Measurements from ENCODE around the gene MRPL17.
"Not testable (repeated sequence)": the region's sequence is repeated elsewhere in the genome, so short reads cannot be mapped to it uniquely, and the experiment has no call there.

MRPL17 gene

DNA sequence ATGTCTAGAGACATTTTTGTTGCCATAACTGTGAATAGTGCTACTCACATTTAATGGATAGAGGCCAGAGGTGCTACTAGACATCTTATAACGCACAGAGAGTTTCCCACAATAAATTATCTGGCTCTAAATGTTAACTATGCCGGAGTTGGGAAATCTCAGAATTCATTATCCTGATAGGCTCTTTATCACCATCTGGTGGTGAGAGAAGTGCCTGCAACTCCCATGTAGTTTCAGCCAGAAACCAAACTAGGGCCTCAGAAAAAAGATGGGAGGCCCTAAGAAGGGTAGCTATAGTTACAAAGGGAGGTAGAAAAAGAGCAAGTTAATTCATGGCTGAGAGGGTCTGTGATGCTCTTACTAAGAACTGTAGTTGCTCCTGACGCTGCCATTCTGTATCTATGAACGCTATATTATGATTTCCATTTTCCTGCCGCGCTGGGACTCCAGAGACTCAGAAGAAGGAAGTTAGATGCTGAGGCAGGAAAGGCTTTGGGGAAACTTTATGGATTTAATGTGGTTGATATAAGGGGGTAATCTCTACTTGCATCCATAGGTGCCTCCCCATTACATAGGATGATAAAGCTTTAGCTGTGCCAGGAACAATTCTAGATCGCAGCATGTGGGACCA, 22.9 kb upstream of the MRPL17 start:
- DNase-seq (ENCODE audit: insufficient read length, low spot score) (no peak), FAIRE-seq (peak; percentile 72)
- no peak for TF ChIP-seq POLR2AphosphoS5 (IDR thresholded peaks at IDR 0.05; ENCODE audit: low read depth, low read length)
- TF ChIP-seq POU2F2 (IDR thresholded peaks at IDR 0.05; ENCODE audit: low read depth, low read length) = no peak
- no peak for TF ChIP-seq TAF1 (IDR thresholded peaks at IDR 0.05; ENCODE audit: low read depth, low read length)
- TF ChIP-seq PAX5 (IDR thresholded peaks at IDR 0.05; ENCODE audit: insufficient read depth, low read length, severe bottlenecking) = no peak
- TF ChIP-seq SPI1 (IDR thresholded peaks at IDR 0.05; ENCODE audit: low read depth, low read length) = no peak
- TF ChIP-seq POLR2A (IDR thresholded peaks at IDR 0.05; ENCODE audit: low read depth, low read length) = no peak

DNA sequence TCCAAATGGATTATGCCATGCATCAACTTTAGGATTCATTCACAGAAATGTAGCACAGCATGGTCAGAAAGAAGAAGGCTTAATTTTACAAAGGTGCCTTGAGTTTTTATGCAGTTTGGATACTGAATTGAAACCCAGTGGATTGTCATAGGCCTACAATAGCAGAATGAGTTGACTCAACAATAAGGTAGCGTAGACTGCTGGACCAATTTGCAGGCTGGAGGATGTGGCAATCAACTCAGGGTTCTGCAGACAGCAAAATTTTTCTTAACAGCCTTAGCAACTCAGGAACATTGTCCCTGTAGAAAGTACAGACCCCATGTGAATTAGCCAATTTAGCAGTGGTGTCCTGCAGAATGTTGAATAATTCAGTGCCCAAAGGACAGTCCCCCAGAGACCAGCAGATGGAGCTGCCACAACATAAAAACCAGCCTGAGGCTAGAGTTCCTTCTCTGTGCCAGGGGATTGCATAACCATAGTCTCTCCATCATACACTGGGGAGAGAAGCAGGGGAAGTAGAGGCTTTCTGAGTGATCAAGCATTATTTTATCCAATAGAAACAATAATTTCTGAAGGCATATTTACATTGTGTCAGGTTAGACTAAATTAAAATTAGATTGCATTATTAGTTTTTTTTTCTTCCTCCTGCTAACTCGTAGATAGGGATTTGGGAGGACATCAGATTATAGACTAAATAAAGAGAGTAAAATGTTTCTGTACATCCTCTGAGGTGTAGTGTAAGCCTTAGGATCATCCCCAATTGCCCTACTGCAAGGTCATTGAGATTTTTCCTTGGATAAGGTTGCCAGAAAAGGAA, 20.3 kb upstream of the MRPL17 start:
- FAIRE-seq (peak; percentile 58), DNase-seq (ENCODE audit: insufficient read length, low spot score) (no peak)
- TF ChIP-seq POLR2AphosphoS5 (IDR thresholded peaks at IDR 0.05; ENCODE audit: low read depth, low read length) (no peak), SPI1 (IDR thresholded peaks at IDR 0.05; ENCODE audit: low read depth, low read length) (no peak), POLR2A (IDR thresholded peaks at IDR 0.05; ENCODE audit: low read depth, low read length) (no peak)

DNA sequence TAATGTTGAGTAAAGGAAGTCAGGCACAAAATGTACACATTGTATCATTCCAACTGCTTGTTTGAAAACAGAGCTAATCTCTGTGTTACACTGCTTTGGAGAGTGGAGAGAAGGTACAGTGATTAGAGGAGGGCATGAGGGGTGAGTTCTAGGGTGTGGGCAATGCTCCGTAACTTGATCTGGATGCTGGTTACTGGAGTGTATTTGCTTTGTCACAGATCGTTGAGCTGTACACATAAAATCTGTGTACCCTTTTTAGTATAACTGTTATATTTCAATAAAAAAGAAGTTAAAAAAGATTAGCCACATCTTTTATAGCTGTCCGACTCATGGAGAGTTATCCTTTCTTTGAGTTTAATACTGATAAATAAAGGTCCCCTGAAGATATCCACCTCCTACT, 18.8 kb upstream of the MRPL17 start:
- not testable (repeated sequence) for DNase-seq (ENCODE audit: insufficient read length, low spot score); FAIRE-seq

- FAIRE-seq (no peak), DNase-seq (ENCODE audit: insufficient read length, low spot score) (no peak)
- TF ChIP-seq POLR2A (IDR thresholded peaks at IDR 0.05; ENCODE audit: low read depth, low read length) = no peak
- no peak for TF ChIP-seq PAX5 (IDR thresholded peaks at IDR 0.05; ENCODE audit: insufficient read depth, low read length, severe bottlenecking)
- TF ChIP-seq POU2F2 (IDR thresholded peaks at IDR 0.05; ENCODE audit: low read depth, low read length) = no peak
- TF ChIP-seq SPI1 (IDR thresholded peaks at IDR 0.05; ENCODE audit: low read depth, low read length) = no peak
- no peak for TF ChIP-seq POLR2AphosphoS5 (IDR thresholded peaks at IDR 0.05; ENCODE audit: low read depth, low read length)
- TF ChIP-seq TAF1 (IDR thresholded peaks at IDR 0.05; ENCODE audit: low read depth, low read length) = no peak
These were observed 12.2 kb upstream of the MRPL17 start for GRCh38 chr11:6695377-6695776.

DNA sequence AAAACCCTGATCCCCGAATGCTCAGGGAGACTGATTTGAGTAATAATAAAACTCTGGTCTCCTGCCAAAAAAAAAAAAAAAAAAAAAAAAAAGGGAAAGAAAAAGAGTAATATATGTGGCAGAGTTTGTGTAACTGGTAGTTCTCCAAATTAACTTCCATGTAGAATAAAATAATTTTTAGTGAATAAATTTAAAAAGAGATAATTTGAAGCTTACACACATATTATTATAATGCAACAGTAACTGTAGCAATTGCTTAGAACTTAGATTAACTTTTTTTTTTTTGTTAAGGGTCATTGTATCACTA, 11.0 kb upstream of the MRPL17 start:
- FAIRE-seq = no peak
- TF ChIP-seq SPI1 (IDR thresholded peaks at IDR 0.05; ENCODE audit: low read depth, low read length) = no peak
- no peak for TF ChIP-seq POLR2A (IDR thresholded peaks at IDR 0.05; ENCODE audit: low read depth, low read length)
- TF ChIP-seq POU2F2 (IDR thresholded peaks at IDR 0.05; ENCODE audit: low read depth, low read length) = no peak
- TF ChIP-seq TAF1 (IDR thresholded peaks at IDR 0.05; ENCODE audit: low read depth, low read length) = no peak
- no peak for TF ChIP-seq POLR2AphosphoS5 (IDR thresholded peaks at IDR 0.05; ENCODE audit: low read depth, low read length)
- DNase-seq (ENCODE audit: insufficient read length, low spot score) = no peak

- FAIRE-seq = no peak
- TF ChIP-seq TAF1 (IDR thresholded peaks at IDR 0.05; ENCODE audit: low read depth, low read length) (no peak), POU2F2 (IDR thresholded peaks at IDR 0.05; ENCODE audit: low read depth, low read length) (no peak), POLR2AphosphoS5 (IDR thresholded peaks at IDR 0.05; ENCODE audit: low read depth, low read length) (no peak), PAX5 (IDR thresholded peaks at IDR 0.05; ENCODE audit: insufficient read depth, low read length, severe bottlenecking) (no peak), POLR2A (IDR thresholded peaks at IDR 0.05; ENCODE audit: low read depth, low read length) (no peak), SPI1 (IDR thresholded peaks at IDR 0.05; ENCODE audit: low read depth, low read length) (no peak)
- DNase-seq (ENCODE audit: insufficient read length, low spot score) = no peak
These were observed 10.4 kb upstream of the MRPL17 start for GRCh38 chr11:6693342-6694228.

DNA sequence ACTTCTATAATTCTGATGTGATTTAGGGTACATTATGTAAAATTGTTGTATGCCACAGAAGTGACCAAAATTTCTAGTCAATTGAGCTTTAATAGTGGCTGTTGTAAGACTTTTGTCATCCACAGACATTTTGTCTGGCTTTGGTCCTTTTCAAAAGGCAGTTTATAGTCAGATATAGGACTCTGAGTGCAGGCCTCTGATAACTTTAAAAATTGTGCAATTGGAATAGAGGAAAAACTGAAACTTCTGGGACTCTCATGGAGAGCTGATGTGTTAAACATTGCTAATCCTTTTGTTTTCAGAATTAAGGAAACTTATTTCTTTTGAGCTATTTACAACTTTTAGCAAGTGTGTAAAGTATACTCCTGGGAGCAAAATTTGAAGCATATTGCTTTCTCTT, 9.0 kb upstream of the MRPL17 start:
- no peak for FAIRE-seq
- TF ChIP-seq POU2F2 (IDR thresholded peaks at IDR 0.05; ENCODE audit: low read depth, low read length) (no peak), PAX5 (IDR thresholded peaks at IDR 0.05; ENCODE audit: insufficient read depth, low read length, severe bottlenecking) (no peak), POLR2AphosphoS5 (IDR thresholded peaks at IDR 0.05; ENCODE audit: low read depth, low read length) (no peak), POLR2A (IDR thresholded peaks at IDR 0.05; ENCODE audit: low read depth, low read length) (no peak), TAF1 (IDR thresholded peaks at IDR 0.05; ENCODE audit: low read depth, low read length) (no peak), SPI1 (IDR thresholded peaks at IDR 0.05; ENCODE audit: low read depth, low read length) (no peak)

GRCh38 chr11:6690431-6691132, 7.4 kb upstream of the MRPL17 start:
- peak; percentile 33 for FAIRE-seq
- not testable (repeated sequence) for DNase-seq (ENCODE audit: insufficient read length, low spot score)

More for the DNA sequence above, 9.0 kb upstream of the MRPL17 start:
- no peak for DNase-seq (ENCODE audit: insufficient read length, low spot score)

DNA sequence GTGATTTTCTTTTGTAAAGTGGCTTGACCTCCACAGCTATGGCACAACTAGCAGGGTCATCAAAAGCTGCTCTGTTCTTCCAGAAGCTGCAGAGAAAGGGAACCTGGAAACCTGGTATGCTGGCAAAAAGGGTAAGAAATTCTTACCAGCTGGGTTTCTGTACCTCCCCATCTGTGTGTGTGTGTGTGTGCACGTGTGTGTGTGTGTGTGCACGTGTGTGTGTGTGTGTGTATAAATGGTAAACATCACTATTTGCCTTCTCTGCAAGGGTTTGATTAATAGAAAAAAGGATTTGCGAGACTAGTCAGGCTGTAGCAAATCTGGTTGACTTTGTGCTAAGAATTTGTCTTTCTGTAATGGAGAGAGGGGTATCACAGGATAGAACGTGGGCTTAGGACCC, 4.7 kb upstream of the MRPL17 start:
- FAIRE-seq = no peak
- DNase-seq (ENCODE audit: insufficient read length, low spot score) = no peak
- TF ChIP-seq PAX5 (IDR thresholded peaks at IDR 0.05; ENCODE audit: insufficient read depth, low read length, severe bottlenecking) (no peak), POU2F2 (IDR thresholded peaks at IDR 0.05; ENCODE audit: low read depth, low read length) (no peak), TAF1 (IDR thresholded peaks at IDR 0.05; ENCODE audit: low read depth, low read length) (no peak), POLR2A (IDR thresholded peaks at IDR 0.05; ENCODE audit: low read depth, low read length) (no peak), POLR2AphosphoS5 (IDR thresholded peaks at IDR 0.05; ENCODE audit: low read depth, low read length) (no peak), SPI1 (IDR thresholded peaks at IDR 0.05; ENCODE audit: low read depth, low read length) (no peak)
